K562 treated with DMSO at 1 percent for 4 hours (cell line): ENCODE measurements around the gene GADD45A. TPM values are rescaled to one million over a fixed set of nuclear protein-coding genes. Genes with fewer than 3 reads are reported as not detected.

Source experiments
- total RNA-seq: library from RNA; unstranded; fragments of 300-600 nt; gene quantifications from 2 replicates; pipeline ENCODE4 v1.2.3, GENCODE V29; 2022; ENCODE audit not compliant: insufficient read depth

GADD45A gene
- 97.7 and 99.5 TPM in 2 replicates for total RNA-seq

GRCh38 chr1:67685067-67685557 lies at the start of gene GADD45A:
TSS of gene GADD45A (plus strand) at chr1:67685201. CDS start at chr1:67685495, 294 bp downstream.

Other genes with a start within 250 kb of the GADD45A start
- gene GNG12, start 148.3 kb downstream of the GADD45A start, total RNA-seq, result 1.2 and 1.8 TPM in 2 replicates